CD4-positive, alpha-beta T cell treated with Interleukin-6 at 100 ng/mL for 8 hours (primary cell): Measurements from ENCODE around the gene CMPK2.

Experiments used
- DNase-seq: peaks from one replicate; pipeline ENCODE4 v3.0.0-alpha.2; 2020; ENCODE audit warnings: mixed read lengths, low spot score

The CMPK2 gene

DNA sequence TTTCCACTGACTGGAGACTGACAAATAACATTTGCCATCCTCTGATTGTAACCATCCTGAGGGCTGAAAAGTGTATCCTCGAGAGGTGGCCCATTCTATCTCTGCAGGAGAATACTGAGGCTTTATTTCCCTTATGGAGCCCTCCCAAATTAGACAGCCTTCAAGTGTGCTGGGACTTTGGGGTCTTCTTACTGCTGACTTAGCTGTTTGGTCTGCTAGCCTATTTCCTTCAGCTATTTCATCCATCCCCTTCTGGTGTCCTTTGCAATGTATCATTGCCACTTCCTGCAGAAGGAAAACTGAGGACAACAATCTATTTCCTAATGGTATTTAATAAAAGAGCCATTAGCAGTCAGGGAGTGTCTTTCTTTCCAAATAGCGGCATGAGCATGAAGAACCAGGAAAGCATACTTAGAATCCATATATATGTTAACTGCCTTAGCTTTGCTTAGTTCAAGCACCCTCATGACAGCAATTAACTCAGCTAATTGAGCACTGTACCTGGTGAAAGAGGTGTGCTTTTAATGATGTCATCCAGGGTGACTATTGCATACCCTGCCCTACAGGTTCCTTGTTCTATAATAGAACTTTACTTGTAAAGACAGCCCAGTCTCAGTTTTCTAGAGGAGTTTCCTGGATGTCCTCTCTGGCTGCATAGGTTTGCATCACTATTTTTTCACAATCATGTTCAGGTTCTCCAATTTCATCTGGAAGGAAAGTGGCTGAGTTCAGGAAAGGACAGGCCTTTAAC is 24.0 kb downstream of the CMPK2 start:
- DNase-seq: no peak

DNA sequence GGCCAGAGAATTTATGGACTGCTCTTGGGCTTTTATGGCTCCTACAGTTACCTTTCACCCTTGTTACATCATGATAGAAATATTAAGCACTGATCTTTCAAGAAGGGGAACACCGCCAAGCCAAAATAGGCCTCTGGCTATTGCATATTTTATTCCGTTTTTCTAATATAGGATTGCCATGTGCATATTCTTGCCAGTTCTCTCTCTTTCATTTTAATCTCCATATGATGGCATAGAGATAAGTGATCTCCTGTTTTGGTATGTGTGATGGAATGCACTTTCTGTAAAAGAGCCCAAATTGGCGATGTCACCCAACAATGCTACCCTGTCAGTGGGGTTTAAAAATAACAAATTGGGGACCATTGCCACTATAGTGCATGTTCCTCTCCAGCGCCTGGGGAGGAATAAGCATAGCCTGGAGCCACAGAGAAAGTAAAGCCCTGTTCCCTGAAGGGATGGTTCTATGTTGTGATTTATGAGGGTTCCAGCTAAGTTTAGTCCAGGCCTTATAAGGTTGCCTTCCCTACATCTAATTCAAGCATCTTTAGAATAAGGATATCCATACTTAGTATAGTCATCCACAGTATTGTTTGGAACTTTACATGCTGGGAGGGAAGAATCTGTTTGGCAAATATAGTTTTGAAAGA is 26.9 kb downstream of the CMPK2 start:
- DNase-seq: no peak

- no peak for DNase-seq
These were observed 30.2 kb downstream of the CMPK2 start for GRCh38 chr2:6835467-6835866.

GRCh38 chr2:6834163-6834562 is 31.5 kb downstream of the CMPK2 start:
- DNase-seq: no peak

DNA sequence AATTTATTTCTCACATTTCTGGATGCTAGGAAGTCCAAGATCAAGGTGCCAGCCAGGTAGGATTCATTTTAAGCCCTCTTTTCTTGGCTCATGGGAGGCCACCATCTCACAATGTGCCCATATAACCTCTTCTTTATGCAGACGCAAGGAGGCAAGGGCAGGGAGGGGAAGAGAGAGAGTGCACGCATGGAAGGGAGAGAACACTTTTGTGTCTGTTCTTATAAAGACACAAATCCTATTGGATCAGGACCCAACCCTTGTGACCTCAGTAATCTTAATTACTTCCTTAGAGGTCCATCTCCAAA is 32.5 kb downstream of the CMPK2 start:
- DNase-seq: no peak

DNA sequence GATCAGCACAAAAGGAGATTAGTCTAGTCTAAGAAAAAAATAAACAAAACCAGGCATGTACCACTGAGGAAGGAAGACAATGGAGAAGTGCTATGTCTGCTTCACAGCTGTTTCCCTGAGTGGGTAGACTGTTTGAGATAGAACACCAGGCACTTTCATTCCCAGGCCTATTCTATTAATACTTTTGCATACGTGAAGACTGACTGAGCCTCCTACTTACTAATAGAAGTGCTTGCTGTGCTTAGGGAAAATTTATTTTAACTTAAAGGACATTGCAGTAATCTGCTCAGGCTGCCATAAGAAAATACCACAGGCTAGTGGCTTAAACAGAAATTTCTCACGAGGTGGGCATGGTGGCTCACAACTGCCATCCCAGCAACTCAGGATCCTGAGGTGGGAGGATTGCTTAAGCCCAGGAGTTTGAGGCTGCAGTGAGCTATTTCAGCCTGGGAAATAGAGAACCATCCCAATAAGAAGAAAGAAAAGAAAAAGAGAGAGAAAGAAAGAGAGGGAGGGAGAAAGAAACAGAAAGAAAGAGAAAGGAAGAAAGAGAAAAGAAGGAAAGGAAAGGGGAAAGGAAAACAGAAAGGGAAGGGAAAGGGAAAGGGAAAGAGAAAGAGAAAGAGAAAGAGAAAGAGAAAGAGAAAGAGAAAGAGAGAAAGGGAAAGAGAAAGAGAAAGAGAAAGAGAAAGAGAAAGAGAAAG is 33.0 kb downstream of the CMPK2 start:
- no peak for DNase-seq

DNA sequence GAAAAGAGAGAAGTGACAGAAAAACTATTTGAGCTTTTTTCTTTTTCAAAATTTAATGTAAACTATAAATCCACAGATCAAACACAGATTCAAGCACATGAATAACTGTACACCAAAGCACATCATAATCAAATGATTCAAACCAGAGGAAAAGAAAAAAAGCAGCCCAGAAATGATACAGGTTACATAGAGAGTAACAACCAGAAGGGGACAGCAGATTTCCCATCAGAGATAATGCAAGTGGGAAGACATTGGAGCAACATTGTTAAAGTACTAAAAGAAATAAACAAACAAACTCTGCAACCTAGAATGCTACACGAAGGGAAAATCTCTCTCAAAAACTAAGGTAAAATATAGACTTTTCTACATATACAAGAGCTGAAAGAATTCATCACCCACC is 34.5 kb downstream of the CMPK2 start:
- DNase-seq: no peak

DNA sequence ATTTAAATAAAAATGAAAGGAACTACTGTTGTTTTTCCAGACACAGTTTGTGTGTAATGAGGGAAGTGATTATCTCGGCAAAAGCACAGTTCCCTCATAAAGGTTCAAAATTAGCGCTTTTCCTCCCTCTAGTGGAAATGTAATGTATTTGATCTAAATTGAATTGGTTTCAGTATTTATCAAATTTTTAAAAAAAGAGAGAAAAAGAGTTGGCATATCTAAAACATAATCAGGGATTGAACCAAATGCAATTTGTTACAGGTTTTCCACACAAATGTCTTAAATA is 37.5 kb downstream of the CMPK2 start:
- no peak for DNase-seq

DNA sequence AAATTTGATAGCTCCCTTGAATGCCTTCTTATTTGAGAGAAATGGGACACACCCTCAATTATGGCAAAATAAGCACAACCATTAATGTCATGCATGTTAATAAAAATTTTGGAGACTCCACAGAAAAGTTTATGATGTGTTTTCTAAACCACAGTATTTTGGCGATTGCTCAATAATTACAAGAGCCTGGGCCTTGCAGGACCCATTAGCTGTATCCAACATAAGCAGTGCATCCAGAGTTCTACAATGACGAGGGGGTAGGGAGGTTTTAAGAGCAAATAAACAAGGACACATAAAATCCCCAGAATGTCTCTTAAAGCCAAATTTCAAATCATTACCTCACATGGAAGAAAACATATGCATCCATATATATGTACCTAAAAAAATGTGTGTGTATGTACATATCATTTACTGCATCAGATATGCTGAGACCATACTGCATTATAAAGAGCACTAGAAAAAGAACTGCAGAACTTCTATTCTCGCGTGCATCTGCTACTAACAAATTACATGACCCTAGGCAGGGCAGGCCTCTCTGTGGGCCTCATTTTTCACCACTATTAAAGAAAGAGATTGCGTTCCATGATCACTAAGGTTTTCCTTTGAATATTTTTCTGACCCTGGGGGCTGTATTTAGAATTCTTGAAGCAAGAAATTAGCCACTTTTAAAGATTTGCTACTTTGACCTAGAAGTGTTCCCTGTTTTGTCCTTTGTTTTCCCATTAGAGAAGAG is 38.0 kb downstream of the CMPK2 start:
- DNase-seq: no peak

GRCh38 chr2:6826081-6826913 is 39.4 kb downstream of the CMPK2 start:
- DNase-seq: peak; percentile 60

DNA sequence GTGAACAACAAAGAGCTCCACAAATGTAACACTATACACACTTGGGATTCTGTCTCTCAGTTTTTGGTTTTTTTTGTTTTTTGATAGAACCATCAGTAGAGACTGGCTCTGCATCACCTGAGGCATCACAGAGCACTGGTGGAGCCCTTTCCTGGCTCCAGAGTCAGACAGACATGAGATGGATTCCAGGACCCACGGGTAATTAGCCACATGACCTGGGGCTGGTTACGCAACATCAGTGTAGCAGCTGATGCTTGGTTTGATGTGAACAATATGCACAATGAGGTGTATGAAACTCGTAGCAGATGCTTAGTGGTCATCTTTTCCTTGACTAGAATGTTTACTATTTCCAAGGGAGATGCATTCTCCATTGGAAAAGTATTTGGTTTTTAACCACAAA is 40.7 kb downstream of the CMPK2 start:
- DNase-seq: no peak

DNA sequence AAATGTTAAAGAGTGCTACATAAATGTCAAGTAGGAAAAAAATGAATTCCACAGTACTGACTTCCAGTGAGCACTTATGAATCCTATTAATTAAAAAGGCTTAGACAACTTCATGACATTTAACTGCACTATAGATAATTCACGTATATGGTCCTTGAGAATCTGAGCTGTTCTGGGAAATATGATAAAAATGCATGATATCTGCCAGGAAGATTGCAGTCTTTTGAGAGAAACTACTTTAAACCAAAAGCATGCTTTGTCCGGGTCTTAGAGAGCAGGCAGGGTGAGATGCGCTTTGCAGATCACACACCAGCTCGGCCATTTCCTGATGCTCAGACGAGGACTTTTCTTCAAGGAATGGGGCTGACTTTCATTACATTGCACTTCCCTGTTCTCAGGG is 42.6 kb downstream of the CMPK2 start:
- DNase-seq: no peak

DNA sequence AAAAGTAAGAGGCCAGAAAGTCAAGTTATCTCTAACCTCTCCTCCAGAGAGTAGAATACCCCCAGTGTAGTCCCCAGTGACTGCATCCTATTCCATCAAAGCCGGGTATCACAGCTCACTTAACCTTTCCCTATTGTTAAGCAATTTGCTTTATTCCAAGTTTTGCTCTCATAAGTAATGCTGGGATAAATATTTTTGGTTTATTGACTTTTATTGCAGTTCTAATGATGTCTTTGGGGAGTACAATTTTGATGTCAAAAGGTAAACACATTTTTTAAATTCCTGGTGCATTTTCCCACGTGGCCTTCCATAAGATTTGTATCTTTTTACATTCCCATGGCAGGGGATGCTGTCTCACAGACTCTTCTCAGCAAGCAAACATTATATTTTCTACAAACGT is 43.3 kb downstream of the CMPK2 start:
- DNase-seq: no peak

DNA sequence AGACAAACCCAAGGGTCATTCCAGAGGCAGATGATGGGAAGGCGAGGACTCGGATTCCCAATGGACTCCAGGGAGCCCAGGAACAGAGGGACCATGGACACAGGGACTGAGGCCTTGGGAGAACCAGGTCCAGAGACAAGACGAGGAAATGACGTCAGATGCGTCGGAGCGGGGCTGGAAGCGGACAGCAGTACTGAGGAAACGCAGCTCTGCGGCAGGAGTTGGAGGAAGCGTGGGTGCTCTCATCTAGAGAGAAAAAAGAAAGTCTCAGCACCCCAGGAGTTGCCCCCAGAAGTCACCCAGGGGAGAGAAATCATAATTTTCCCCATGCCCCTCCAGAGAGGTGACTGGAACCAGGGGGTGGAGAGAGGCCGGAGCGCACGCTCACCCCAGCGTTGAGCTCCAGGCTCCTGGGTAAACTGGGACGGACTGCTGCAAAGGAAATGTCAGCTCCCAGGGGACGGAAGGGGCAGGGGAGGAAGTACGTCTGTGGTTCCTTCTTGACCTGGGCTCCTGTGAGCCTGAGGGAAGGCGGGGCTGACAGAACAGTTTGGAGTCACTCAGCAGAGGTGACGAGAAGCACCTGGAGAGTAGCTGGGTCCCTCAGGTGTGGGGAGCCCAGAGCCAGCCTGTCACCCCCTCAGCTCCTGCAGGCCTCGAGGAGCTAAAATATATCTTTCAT is 44.7 kb downstream of the CMPK2 start:
- DNase-seq: no peak

DNA sequence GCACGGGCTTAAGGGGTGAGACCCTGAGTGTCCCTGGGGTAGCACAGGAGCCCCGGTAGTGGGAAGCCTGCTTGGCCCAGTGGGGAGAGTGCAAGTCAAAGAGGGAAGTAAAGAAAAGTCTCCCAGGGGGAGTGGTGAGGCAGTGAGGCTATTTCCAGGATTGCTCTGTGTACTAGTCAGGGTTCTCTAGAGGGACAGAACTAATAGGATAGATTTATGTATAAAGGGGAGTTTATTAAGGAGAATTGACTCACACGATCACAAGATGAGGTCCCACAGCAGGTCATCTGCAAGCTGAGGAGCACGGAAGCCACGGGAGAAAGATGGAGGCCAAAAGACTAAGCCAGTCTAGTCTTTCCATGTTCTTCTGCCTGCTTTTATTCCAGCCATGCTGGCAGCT is 45.5 kb downstream of the CMPK2 start:
- DNase-seq: no peak

- no peak for DNase-seq
These were observed 46.0 kb downstream of the CMPK2 start for GRCh38 chr2:6819668-6820067.

GRCh38 chr2:6818012-6818411 is 47.7 kb downstream of the CMPK2 start:
- no peak for DNase-seq

DNA sequence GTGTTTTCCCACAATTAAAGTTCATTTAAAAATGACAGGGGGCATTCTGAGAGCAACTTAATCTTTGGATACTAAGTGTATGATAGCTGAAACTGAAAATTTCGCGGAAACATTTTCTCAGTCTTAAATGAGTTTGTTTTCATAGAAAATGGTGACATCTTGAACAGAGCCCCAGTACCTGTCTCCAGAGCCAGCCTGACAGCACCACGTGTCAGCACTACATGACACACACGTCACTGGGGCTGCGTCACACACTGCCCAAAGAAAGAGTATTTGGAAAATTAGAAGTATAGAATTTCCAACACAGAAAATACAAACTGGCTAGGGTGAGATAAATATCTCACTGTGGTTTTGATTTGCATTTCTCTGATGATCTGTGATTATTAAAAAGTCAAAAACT is 50.8 kb downstream of the CMPK2 start:
- DNase-seq: no peak

DNA sequence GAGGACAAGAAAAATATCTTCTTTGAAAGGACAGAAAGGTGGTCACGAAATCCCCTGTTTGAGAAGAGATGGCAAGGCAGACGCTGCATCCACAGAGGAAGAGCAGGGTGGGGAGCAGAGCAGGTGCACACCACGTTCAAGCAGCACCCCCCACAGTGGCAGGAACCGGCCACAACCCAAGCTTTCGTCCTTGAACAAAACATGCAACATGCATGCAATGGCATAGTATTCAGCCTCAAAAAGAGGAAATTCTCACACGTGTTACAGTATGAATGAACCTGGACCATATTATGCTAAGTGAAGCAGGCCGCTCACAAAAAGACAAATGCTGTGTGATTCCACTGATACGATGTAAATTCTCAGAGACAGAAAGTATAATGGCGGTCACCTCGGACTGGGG is 51.4 kb downstream of the CMPK2 start:
- DNase-seq: no peak

GRCh38 chr2:6813573-6813972 is 52.1 kb downstream of the CMPK2 start:
- no peak for DNase-seq

DNA sequence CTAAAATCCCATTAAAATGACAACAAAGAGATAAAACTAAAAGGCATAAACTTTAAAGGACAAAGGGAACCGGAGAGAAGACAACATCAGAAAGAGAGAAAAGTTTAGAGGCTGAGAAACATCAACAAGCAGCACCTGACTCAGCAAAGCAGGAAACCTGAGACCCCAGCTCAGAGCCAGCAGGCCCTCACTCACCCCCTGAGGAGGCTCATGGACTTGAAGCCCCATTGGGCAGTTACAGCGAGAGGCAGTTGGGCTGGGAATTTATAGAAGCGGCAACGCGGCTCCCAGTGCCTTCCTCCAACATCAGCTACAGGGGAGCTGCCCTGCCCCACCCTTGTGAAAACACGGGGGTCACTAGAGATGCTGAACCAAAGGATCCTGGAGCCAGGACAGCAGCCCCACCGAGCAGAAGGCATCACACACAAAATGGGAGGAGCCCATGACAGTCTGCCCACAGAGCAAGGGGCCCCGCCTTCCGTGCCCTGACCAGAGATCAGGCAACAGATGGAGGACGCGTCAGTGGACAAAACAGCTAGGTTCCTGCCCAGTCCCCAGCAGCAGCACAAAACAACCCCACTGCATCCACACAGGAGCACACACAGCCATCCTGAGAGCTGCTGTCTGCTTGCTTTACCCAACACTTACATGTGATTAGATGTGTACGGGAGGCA is 52.7 kb downstream of the CMPK2 start:
- no peak for DNase-seq
